K562 (cell line): Measurements from ENCODE around the gene WDR31. TPM values are rescaled to one million over a fixed set of nuclear protein-coding genes. Genes with fewer than 3 reads are reported as not detected.

ENCODE experiments used
- ATF2 ChIP-seq: sonication (generic); formaldehyde crosslinking; IDR thresholded peaks from 2 replicates; pipeline ENCODE4 v1.8.1; 2022; ENCODE audit warnings: missing genetic modification reagents
- CBFA2T3 ChIP-seq: fragments of 450-650 bp; IDR thresholded peaks from 2 replicates; pipeline ENCODE4 v1.6.1; 2017
- CCAR2 ChIP-seq: fragments of 200-400 bp; formaldehyde crosslinking; IDR thresholded peaks from 2 replicates; pipeline ENCODE4 v1.6.1; 2017; ENCODE audit warnings: mild to moderate bottlenecking, low read depth, low read length
- CUX1 ChIP-seq: fragments of 200-800 bp; sonication (Bioruptor generic); IDR thresholded peaks from 2 replicates; pipeline ENCODE4 v1.6.1; 2016; ENCODE audit warnings: missing genetic modification characterization, missing compliant biosample characterization
- GATA2 ChIP-seq: sonication (generic); formaldehyde crosslinking; IDR thresholded peaks from 2 replicates; pipeline ENCODE4 v1.4.0; 2020; ENCODE audit warnings: mild to moderate bottlenecking, missing genetic modification reagents
- MYC ChIP-seq, 2 experiments: fragments of 250-450 bp in 1 of 2; sonication (Bioruptor Pico) in 1 of 2; IDR thresholded peaks; 2 replicates each; pipeline versions ENCODE4 v1.5.1 to v1.6.1; 2012 to 2021; ENCODE audit warnings: low read depth in 2 of 2, borderline replicate concordance in 1 of 2, improper control_type of control experiment in 1 of 2, low read length in 1 of 2, mild to moderate bottlenecking in 1 of 2, moderate library complexity in 1 of 2
- NCOA4 ChIP-seq: fragments of 450-650 bp; IDR thresholded peaks from 2 replicates; pipeline ENCODE4 v1.6.1; 2018; ENCODE audit warnings: mild to moderate bottlenecking; ENCODE audit not compliant: partially characterized antibody
- NFE2 ChIP-seq: IDR thresholded peaks from 2 replicates; pipeline ENCODE4 v1.6.1; 2014; ENCODE audit warnings: antibody characterized with exemption, low read depth
- PURB ChIP-seq: sonication (generic); formaldehyde crosslinking; IDR thresholded peaks from 2 replicates; pipeline ENCODE4 v1.9.0; 2021; ENCODE audit warnings: low read depth, mild to moderate bottlenecking, missing genetic modification reagents
- RBM15 ChIP-seq: fragments of 200-400 bp; formaldehyde crosslinking; IDR thresholded peaks from 2 replicates; pipeline ENCODE4 v1.6.1; 2018; ENCODE audit warnings: mild to moderate bottlenecking, low read length, moderate library complexity; ENCODE audit not compliant: insufficient read depth
- RBM34 ChIP-seq: fragments of 200-400 bp; formaldehyde crosslinking; IDR thresholded peaks from 2 replicates; pipeline ENCODE4 v1.6.1; 2018; ENCODE audit warnings: low read length, borderline replicate concordance; ENCODE audit not compliant: insufficient read depth
- SIN3A ChIP-seq, 2 experiments: fragments of 150-350 bp in 1 of 2; IDR thresholded peaks; 2 replicates each; pipeline ENCODE4 v1.6.1; 2011 to 2016; ENCODE audit warnings: borderline replicate concordance in 2 of 2, low read depth in 2 of 2, low read length in 2 of 2, mild to moderate bottlenecking in 2 of 2, moderate library complexity in 2 of 2; ENCODE audit not compliant: control insufficient read depth in 1 of 2
- SMC3 ChIP-seq: conservative IDR thresholded peaks from 2 replicates; pipeline ENCODE4 v1.6.1; 2011; ENCODE audit warnings: low read depth, low read length, improper control_type of control experiment; ENCODE audit not compliant: insufficient read depth
- TAF15 ChIP-seq: fragments of 200-400 bp; formaldehyde crosslinking; IDR thresholded peaks from 2 replicates; pipeline ENCODE4 v1.6.1; 2017; ENCODE audit warnings: mild to moderate bottlenecking, low read depth, low read length, moderate library complexity
- ZC3H4 ChIP-seq: sonication (generic); formaldehyde crosslinking; IDR thresholded peaks from 2 replicates; pipeline ENCODE4 v1.9.0; 2021; ENCODE audit warnings: missing genetic modification reagents, borderline replicate concordance
- ZNF239 ChIP-seq: fragments of 250-450 bp; sonication (Bioruptor Pico); IDR thresholded peaks from 2 replicates; pipeline ENCODE4 v1.4.0; 2020; ENCODE audit warnings: mild to moderate bottlenecking
- ZNF431 ChIP-seq: sonication (generic); formaldehyde crosslinking; IDR thresholded peaks from 2 replicates; pipeline ENCODE4 v1.8.0; 2022; ENCODE audit warnings: mild to moderate bottlenecking, missing genetic modification reagents
- ZNF583 ChIP-seq: fragments of 250-450 bp; sonication (Bioruptor Pico); IDR thresholded peaks from 2 replicates; pipeline ENCODE4 v1.4.0; 2020
- ZNF695 ChIP-seq: fragments of 450-650 bp; formaldehyde crosslinking; IDR thresholded peaks from 2 replicates; pipeline ENCODE4 v1.4.0; 2020; ENCODE audit warnings: mild to moderate bottlenecking, moderate library complexity
- polyA plus RNA-seq, 8 experiments: library from polyadenylated mRNA; depleted of rRNA in 4 of 8; stranded (reverse) in 5 of 8; unstranded in 3 of 8; fragments of >200 nt; fragmentation: Nextera tagmentation in 2 of 8; fragmentation: Illumina TruSeq in 1 of 8; extraction: Ambion mirVana in 2 of 8; extraction: Trizol in 1 of 8; gene quantifications; 2 replicates each; pipeline versions ENCODE4 v1.2.1 to v1.2.3, GENCODE V29; 2011 to 2014; ENCODE audit warnings: inconsistent platforms in 1 of 8, missing spikeins in 1 of 8
- total RNA-seq, 7 experiments: library from RNA; depleted of rRNA in 6 of 7; stranded (reverse); fragments of >200 nt in 6 of 7; fragmentation: Illumina TruSeq in 2 of 7; extraction: Trizol in 2 of 7; gene quantifications; 2 replicates each; pipeline versions ENCODE4 v1.2.1 to v1.2.3, GENCODE V29; 2011 to 2021; ENCODE audit warnings: low replicate concordance in 1 of 7

Gene WDR31
- total and polyA plus RNA-seq, 9 of the 15 experiments (the other 6 are each of a cell fraction or from before 2014, with no cell fraction given): 0.35 to 1.8 (median 0.95) TPM

- TF ChIP-seq CUX1 (no peak), NCOA4 (no peak), ZNF431 (CRISPR knock-in tag) (no peak), SMC3 (no peak), ZC3H4 (CRISPR knock-in tag) (no peak), ATF2 (CRISPR knock-in tag) (no peak), CCAR2 (no peak), GATA2 (peak; percentile 86), TAF15 (no peak), NFE2 (peak; percentile 74), PURB (no peak), ZNF583 (no peak), ZNF695 (no peak), RBM34 (no peak), MYC (IDR thresholded peaks at IDR 0.05; ENCODE audit: low read depth, low read length) (0 out of 2 replicates have a peak, but pooled peaks have one; percentile 51), MYC (CRISPR knock-in tag; IDR thresholded peaks at IDR 0.05; ENCODE audit: borderline replicate concordance, low read depth) (no peak), CBFA2T3 (peak; percentile 98), SIN3A (IDR thresholded peaks at IDR 0.05; ENCODE audit: borderline replicate concordance in 2 of 2, control insufficient read depth in 1 of 2, low read depth in 2 of 2, low read length in 2 of 2) (no peak), ZNF239 (CRISPR knock-in tag) (no peak), RBM15 (no peak)
Observed at GRCh38 chr9:113368982-113369854, 29.1 kb upstream of the WDR31 start (continued).
